Right lobe of liver (tissue), 6 donors: ENCODE data around the gene FMN1. TPM values are rescaled to one million over a fixed set of nuclear protein-coding genes. Genes with fewer than 3 reads are reported as not detected.

Experiments used
- ATAC-seq, 4 donors: fragments of 200-7000 bp; cut with Tn5 transposase; one replicate each; pipeline ENCODE4 v1.9.1; 2020; ENCODE audit warnings: mild to moderate bottlenecking in 4 of 4, moderate library complexity in 4 of 4
- DNase-seq, 3 donors: peaks; one replicate each; pipeline ENCODE4 v3.0.0-alpha.2; 2020
- H3K27ac ChIP-seq, 3 donors: fragments of 200-600 bp; one replicate each; pipeline ENCODE4 v1.8.0; 2022
- H3K27me3 ChIP-seq, 2 donors: fragments of 200-600 bp; one replicate each; pipeline ENCODE4 v1.8.0; 2022
- H3K36me3 ChIP-seq, 4 donors: fragments of 200-600 bp; sonication (generic) in 1 of 4; one replicate each; pipeline versions ENCODE4 v1.5.1 to v1.8.0; 2017 to 2022; ENCODE audit warnings: control low read depth in 1 of 4
- H3K4me1 ChIP-seq, 4 donors: fragments of 200-600 bp; sonication (generic) in 1 of 4; one replicate each; pipeline versions ENCODE4 v1.5.1 to v1.8.0; 2017 to 2022; ENCODE audit warnings: control low read depth in 1 of 4
- H3K4me3 ChIP-seq, 3 donors: fragments of 200-600 bp; one replicate each; pipeline ENCODE4 v1.8.0; 2022
- H3K9me3 ChIP-seq, 4 donors: fragments of 200-600 bp; sonication (generic) in 1 of 4; one replicate each; pipeline versions ENCODE4 v1.5.1 to v1.8.0; 2017 to 2022; ENCODE audit warnings: control low read depth in 1 of 4
- CTCF ChIP-seq, 4 donors: fragments of 200-600 bp in 3 of 4; fragments of 450-650 bp in 1 of 4; IDR thresholded peaks; one replicate each; pipeline versions ENCODE4 v1.5.1 to v1.8.0; 2016 to 2022; ENCODE audit warnings: antibody characterized with exemption in 4 of 4, mild to moderate bottlenecking in 2 of 4
- POLR2A ChIP-seq: fragments of 450-650 bp; IDR thresholded peaks from one replicate; pipeline ENCODE4 v1.6.1; 2017; ENCODE audit warnings: antibody characterized with exemption, mild to moderate bottlenecking
- WGBS: methylation state at CpG from one replicate; pipeline ENCODE4 v1.1.6; 2018; ENCODE audit warnings: low coverage, low lambda C conversion rate; ENCODE audit not compliant: insufficient coverage; ENCODE audit errors: missing lambda C conversion rate; 5-methylcytosine and 5-hydroxymethylcytosine counted together
- intact Hi-C, 2 donors: fragments of 100-400 bp; cut with DNase I; formaldehyde crosslinking; loops; one replicate each; pipeline versions ENCODE4 v1.11.2 to v1.14.1; 2022
- total RNA-seq, 6 experiments: library from RNA; depleted of rRNA in 2 of 6; stranded (reverse); fragments of >200 nt in 2 of 6; fragmentation: NEBNext Ultra II Directional in 3 of 6; extraction: Animal tissue kit (Norgen Biotek cat#: 25700) in 3 of 6; gene quantifications; one replicate each; pipeline versions ENCODE4 v1.1.0 to v1.2.4, GENCODE V29; 2016 to 2023
- donor health status: DM: no; HTN: yes; CAD: no.
- donor health status: DM: no; HTN: no; CAD: no.
- donor health status: DM: no; HTN: no; CAD: no.
- donor health status: DM: no; HTN: yes; CAD: no.
- donor health status: DM: no; HTN: yes; CAD: no.

The FMN1 gene
- total RNA-seq, 6 experiments from 2014 or later = 1.1 to 6.8 (median 3.1) TPM

- Histone ChIP-seq H3K9me3 (no peaks in the 10 kb centered on the region), H3K4me3 (no peak overlapping the region), H3K27me3 (peaks cover 0 to 5% of the 10 kb centered on the region in 2 donors), H3K27ac (no peak overlapping the region), H3K36me3 (no peaks in the 10 kb centered on the region), H3K4me1 (no peaks in the 10 kb centered on the region)
- intact Hi-C loops = no loop called here
- no peak for TF ChIP-seq POLR2A
- no peak for TF ChIP-seq CTCF (IDR thresholded peaks at IDR 0.05)
- DNase-seq (no peak), ATAC-seq (no peak)
Measured at GRCh38 chr15:33001926-33002325, 192.6 kb downstream of the FMN1 start.

- H3K4me1 ChIP-seq = no peaks in the 10 kb centered on the region
- peaks cover 0 to 5% of the 10 kb centered on the region in 2 donors for H3K27me3 ChIP-seq
- DNase-seq = no peak
- TF ChIP-seq POLR2A (no peak), CTCF (IDR thresholded peaks at IDR 0.05) (no peak)
- 41% methylated on average over 4 of the region's 4 CpGs for WGBS
- ATAC-seq = no peak
- H3K27ac ChIP-seq = no peak overlapping the region
- H3K9me3 ChIP-seq = no peaks in the 10 kb centered on the region
- intact Hi-C loops = no loop called here
- no peak overlapping the region for H3K4me3 ChIP-seq
- no peaks in the 10 kb centered on the region for H3K36me3 ChIP-seq
Measured at GRCh38 chr15:32998979-32999672, 195.4 kb downstream of the FMN1 start.

GRCh38 chr15:32998182-32998581 lies 196.3 kb downstream of the FMN1 start:
- DNase-seq (no peak), ATAC-seq (no peak)
- no peak overlapping the region for H3K4me3 ChIP-seq
- H3K27me3 ChIP-seq = peaks cover 0 to 5% of the 10 kb centered on the region in 2 donors
- H3K36me3 ChIP-seq = no peaks in the 10 kb centered on the region
- no peak overlapping the region for H3K27ac ChIP-seq
- no peaks in the 10 kb centered on the region for H3K4me1 ChIP-seq
- no peak for TF ChIP-seq CTCF (IDR thresholded peaks at IDR 0.05)
- WGBS = 100% methylated on average over 1 of the region's 1 CpG
- H3K9me3 ChIP-seq = no peaks in the 10 kb centered on the region
- intact Hi-C loops = no loop called here

- DNase-seq (no peak), ATAC-seq (peak in 2 of 4 donors; percentile 26 to 33)
- H3K4me1 ChIP-seq = no peaks in the 10 kb centered on the region
- intact Hi-C loops = no loop called here
- peaks cover 0 to 5% of the 10 kb centered on the region in 2 donors for H3K27me3 ChIP-seq
- no peak for TF ChIP-seq POLR2A
- TF ChIP-seq CTCF (IDR thresholded peaks at IDR 0.05) = peak; percentile 43 to 54 (median 48)
- H3K27ac ChIP-seq = no peak overlapping the region
- H3K4me3 ChIP-seq = no peak overlapping the region
- WGBS = 72% methylated on average over 1 of the region's 1 CpG
- no peaks in the 10 kb centered on the region for H3K36me3 ChIP-seq
- no peaks in the 10 kb centered on the region for H3K9me3 ChIP-seq
Measured at GRCh38 chr15:32994810-32995424, 199.6 kb downstream of the FMN1 start.
